ENCODE results near the gene DDB1.

DNA sequence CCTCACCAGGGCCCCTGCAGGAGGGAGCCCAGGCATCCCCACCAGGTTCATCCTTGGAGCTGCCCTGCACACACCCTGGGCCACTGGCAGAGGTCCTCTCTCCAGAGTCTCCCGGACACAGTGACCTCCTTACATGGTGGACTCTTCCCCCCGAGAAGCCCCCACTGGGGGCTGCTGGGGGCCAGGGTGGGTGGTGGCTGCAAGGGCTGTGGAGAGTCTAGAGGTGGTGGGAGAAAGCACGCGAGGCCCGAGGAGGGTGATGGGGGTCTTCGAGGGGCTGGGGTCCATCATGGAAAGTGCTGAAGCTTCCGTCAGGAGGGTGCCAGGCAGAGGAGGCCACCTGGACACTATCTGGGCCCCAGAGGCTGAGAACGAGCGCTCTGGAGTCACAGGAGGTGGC is 74.4 kb downstream of the DDB1 start:
- TF ChIP-seq CTCF (IDR thresholded peaks at IDR 0.05; ENCODE audit: poor library complexity, severe bottlenecking) (no peak), TAF1 (IDR thresholded peaks at IDR 0.05; ENCODE audit: low read depth) (no peak), EP300 (conservative IDR thresholded peaks at IDR 0.05; ENCODE audit: poor library complexity, severe bottlenecking) (no peak), POLR2AphosphoS5 (IDR thresholded peaks at IDR 0.05) (no peak), SMC3 (conservative IDR thresholded peaks at IDR 0.05; ENCODE audit: poor library complexity) (no peak)
- TF ChIP-seq, protein P1, sequence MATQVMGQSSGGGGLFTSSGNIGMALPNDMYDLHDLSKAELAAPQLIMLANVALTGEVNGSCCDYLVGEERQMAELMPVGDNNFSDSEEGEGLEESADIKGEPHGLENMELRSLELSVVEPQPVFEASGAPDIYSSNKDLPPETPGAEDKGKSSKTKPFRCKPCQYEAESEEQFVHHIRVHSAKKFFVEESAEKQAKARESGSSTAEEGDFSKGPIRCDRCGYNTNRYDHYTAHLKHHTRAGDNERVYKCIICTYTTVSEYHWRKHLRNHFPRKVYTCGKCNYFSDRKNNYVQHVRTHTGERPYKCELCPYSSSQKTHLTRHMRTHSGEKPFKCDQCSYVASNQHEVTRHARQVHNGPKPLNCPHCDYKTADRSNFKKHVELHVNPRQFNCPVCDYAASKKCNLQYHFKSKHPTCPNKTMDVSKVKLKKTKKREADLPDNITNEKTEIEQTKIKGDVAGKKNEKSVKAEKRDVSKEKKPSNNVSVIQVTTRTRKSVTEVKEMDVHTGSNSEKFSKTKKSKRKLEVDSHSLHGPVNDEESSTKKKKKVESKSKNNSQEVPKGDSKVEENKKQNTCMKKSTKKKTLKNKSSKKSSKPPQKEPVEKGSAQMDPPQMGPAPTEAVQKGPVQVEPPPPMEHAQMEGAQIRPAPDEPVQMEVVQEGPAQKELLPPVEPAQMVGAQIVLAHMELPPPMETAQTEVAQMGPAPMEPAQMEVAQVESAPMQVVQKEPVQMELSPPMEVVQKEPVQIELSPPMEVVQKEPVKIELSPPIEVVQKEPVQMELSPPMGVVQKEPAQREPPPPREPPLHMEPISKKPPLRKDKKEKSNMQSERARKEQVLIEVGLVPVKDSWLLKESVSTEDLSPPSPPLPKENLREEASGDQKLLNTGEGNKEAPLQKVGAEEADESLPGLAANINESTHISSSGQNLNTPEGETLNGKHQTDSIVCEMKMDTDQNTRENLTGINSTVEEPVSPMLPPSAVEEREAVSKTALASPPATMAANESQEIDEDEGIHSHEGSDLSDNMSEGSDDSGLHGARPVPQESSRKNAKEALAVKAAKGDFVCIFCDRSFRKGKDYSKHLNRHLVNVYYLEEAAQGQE (IDR thresholded peaks at IDR 0.05; ENCODE audit: borderline replicate concordance), result no peak

Data from neural cell (in vitro differentiated cells).